ENCODE results near the gene ZNF488. TPM values are rescaled to one million over a fixed set of nuclear protein-coding genes. Genes with fewer than 3 reads are reported as not detected.

Gene ZNF488
- polyA plus RNA-seq, 1 of the 3 experiments (the other 2 are of a cell fraction): 0.59 TPM

DNA sequence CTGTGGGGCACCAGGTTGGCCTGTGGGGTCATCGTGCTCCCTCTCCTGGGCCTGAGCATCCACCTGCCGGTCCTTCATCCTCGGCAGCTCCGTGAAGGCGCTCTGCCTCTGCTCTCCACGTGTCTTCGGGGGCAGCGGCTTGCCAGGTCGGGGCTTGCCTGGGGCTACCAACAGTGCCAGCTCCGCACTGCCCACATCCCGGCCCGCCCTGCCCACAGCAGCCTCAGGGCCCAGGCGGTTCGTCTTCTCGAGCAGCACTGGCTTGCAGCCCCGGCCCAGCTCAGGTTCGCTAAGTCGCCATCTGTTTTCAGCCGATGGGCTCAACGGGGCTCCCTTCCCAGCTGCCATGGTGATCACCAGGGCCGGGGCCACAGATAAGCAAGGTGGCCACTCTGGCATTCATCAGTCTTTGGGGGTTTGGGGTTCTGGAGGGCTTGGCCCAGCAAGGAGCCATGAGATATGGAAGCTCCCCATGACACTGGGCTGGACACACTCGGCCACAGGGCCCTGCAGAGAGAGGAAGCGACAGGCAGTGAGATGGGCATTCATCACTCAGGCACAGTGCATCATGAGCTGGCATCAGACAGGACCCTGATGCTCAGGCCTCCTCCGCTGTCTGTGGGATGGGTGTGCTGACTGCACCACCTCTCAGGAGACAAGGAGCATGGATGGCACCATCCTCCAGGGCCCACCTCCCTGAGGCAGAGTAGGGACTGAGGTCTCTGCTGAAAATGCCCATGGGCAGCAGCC, 15.5 kb downstream of the ZNF488 start:
- POLR2A ChIA-PET: no interaction called here

DNA sequence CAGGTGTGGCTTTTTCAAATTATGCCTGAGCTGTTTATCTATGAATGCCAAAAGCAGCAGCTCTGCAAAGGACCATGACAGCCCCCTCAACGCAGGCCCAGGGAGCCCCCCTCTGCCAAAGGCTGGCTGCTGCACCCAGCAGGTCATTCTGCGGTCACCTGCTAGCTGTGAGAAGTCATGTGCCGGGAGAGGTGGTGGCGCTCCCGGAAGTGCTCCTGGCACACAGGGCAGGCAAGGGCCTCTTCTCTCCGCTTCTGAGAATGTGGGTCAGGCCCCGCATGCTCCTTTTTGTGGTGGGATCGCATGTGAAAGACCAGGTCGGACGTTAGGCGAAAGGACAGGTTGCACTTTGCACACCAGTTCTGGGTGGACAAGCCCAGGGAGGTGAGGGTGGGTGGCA, 16.4 kb downstream of the ZNF488 start:
- ChIA-PET CTCF (interaction anchor here (0.8 to 1.7 kb wide), 4 partner anchors 9 to 342 kb away, joined by 3 to 7 read pairs (median 3); no protein-coding TSS in a partner anchor), POLR2A (no interaction called here)
- WGBS (ENCODE audit: low lambda C conversion rate): 89% methylated on average over 7 of the region's 11 CpGs
- no peaks in the 10 kb centered on the region for H3K27me3 ChIP-seq (ENCODE audit: insufficient read depth)
- H3F3A ChIP-seq (replicated peaks; ENCODE audit: insufficient read depth): no peaks in the 10 kb centered on the region
- H3K4me1 ChIP-seq (ENCODE audit: control insufficient read depth in 1 of 2, insufficient read depth in 2 of 2, low read depth in 1 of 2, low read length in 1 of 2): no peaks in the 10 kb centered on the region
- no peak overlapping the region for H3K9ac ChIP-seq
- TF ChIP-seq MXI1 (IDR thresholded peaks at IDR 0.05; ENCODE audit: low read depth, low read length) (no peak), RCOR1 (IDR thresholded peaks at IDR 0.05; ENCODE audit: low read length) (no peak), SIN3A (IDR thresholded peaks at IDR 0.05; ENCODE audit: borderline replicate concordance, low read depth, low read length) (no peak), FOXM1 (IDR thresholded peaks at IDR 0.05; ENCODE audit: low read depth) (no peak), RAD21 (IDR thresholded peaks at IDR 0.05; ENCODE audit: low read length) (no peak), POLR2AphosphoS5 (IDR thresholded peaks at IDR 0.05; ENCODE audit: low read depth, low read length) (no peak), EZH2phosphoT487 (IDR thresholded peaks at IDR 0.05; ENCODE audit: borderline replicate concordance, low read depth) (no peak), TEAD4 (IDR thresholded peaks at IDR 0.05; ENCODE audit: borderline replicate concordance, insufficient read depth) (no peak), YY1 (IDR thresholded peaks at IDR 0.05; ENCODE audit: low read depth) (no peak)
- TF ChIP-seq, protein P1, sequence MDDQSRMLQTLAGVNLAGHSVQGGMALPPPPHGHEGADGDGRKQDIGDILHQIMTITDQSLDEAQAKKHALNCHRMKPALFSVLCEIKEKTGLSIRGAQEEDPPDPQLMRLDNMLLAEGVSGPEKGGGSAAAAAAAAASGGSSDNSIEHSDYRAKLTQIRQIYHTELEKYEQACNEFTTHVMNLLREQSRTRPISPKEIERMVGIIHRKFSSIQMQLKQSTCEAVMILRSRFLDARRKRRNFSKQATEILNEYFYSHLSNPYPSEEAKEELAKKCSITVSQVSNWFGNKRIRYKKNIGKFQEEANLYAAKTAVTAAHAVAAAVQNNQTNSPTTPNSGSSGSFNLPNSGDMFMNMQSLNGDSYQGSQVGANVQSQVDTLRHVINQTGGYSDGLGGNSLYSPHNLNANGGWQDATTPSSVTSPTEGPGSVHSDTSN (IDR thresholded peaks at IDR 0.05): no peak
- TF ChIP-seq, protein P2, sequence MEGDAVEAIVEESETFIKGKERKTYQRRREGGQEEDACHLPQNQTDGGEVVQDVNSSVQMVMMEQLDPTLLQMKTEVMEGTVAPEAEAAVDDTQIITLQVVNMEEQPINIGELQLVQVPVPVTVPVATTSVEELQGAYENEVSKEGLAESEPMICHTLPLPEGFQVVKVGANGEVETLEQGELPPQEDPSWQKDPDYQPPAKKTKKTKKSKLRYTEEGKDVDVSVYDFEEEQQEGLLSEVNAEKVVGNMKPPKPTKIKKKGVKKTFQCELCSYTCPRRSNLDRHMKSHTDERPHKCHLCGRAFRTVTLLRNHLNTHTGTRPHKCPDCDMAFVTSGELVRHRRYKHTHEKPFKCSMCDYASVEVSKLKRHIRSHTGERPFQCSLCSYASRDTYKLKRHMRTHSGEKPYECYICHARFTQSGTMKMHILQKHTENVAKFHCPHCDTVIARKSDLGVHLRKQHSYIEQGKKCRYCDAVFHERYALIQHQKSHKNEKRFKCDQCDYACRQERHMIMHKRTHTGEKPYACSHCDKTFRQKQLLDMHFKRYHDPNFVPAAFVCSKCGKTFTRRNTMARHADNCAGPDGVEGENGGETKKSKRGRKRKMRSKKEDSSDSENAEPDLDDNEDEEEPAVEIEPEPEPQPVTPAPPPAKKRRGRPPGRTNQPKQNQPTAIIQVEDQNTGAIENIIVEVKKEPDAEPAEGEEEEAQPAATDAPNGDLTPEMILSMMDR (IDR thresholded peaks at IDR 0.05): no peak
- TF ChIP-seq, protein P3, sequence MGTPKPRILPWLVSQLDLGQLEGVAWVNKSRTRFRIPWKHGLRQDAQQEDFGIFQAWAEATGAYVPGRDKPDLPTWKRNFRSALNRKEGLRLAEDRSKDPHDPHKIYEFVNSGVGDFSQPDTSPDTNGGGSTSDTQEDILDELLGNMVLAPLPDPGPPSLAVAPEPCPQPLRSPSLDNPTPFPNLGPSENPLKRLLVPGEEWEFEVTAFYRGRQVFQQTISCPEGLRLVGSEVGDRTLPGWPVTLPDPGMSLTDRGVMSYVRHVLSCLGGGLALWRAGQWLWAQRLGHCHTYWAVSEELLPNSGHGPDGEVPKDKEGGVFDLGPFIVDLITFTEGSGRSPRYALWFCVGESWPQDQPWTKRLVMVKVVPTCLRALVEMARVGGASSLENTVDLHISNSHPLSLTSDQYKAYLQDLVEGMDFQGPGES (IDR thresholded peaks at IDR 0.05; ENCODE audit: low read depth, low read length): no peak
- TF ChIP-seq, protein P4, sequence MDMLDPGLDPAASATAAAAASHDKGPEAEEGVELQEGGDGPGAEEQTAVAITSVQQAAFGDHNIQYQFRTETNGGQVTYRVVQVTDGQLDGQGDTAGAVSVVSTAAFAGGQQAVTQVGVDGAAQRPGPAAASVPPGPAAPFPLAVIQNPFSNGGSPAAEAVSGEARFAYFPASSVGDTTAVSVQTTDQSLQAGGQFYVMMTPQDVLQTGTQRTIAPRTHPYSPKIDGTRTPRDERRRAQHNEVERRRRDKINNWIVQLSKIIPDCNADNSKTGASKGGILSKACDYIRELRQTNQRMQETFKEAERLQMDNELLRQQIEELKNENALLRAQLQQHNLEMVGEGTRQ (IDR thresholded peaks at IDR 0.05; ENCODE audit: borderline replicate concordance, low read depth, low read length): no peak
- H3K9me3 ChIP-seq: no peaks in the 10 kb centered on the region
- H3K36me3 ChIP-seq (replicated peaks in 1 of 2; ENCODE audit: control insufficient read depth in 1 of 2, insufficient read depth in 2 of 2, low read length in 1 of 2): no peaks in the 10 kb centered on the region
- H3K27ac ChIP-seq (ENCODE audit: low read depth in 2 of 2, low read length in 1 of 2): no peak overlapping the region
- H3K79me2 ChIP-seq (ENCODE audit: insufficient read depth): no peaks in the 10 kb centered on the region
- no peak overlapping the region for H2AFZ ChIP-seq (ENCODE audit: low read depth)
- DNase-seq: no peak
- no peak overlapping the region for H3K4me3 ChIP-seq (ENCODE audit: low read depth in 2 of 2, low read length in 1 of 2)
- no peak overlapping the region for H3K4me2 ChIP-seq
- no peaks in the 10 kb centered on the region for H4K20me1 ChIP-seq (ENCODE audit: insufficient read depth)
- no peaks in the 10 kb centered on the region for H3K9me2 ChIP-seq

More for the DNA sequence above, 15.5 kb downstream of the ZNF488 start:
- Histone ChIP-seq H3K27me3 (ENCODE audit: insufficient read depth) (no peaks in the 10 kb centered on the region), H3K27ac (ENCODE audit: low read depth in 2 of 2, low read length in 1 of 2) (no peak overlapping the region), H3K79me2 (ENCODE audit: insufficient read depth) (no peaks in the 10 kb centered on the region), H3K36me3 (replicated peaks in 1 of 2; ENCODE audit: control insufficient read depth in 1 of 2, insufficient read depth in 2 of 2, low read length in 1 of 2) (no peaks in the 10 kb centered on the region), H3K9me3 (no peaks in the 10 kb centered on the region), H3F3A (replicated peaks; ENCODE audit: insufficient read depth) (no peaks in the 10 kb centered on the region), H3K9me2 (no peaks in the 10 kb centered on the region), H4K20me1 (ENCODE audit: insufficient read depth) (no peaks in the 10 kb centered on the region), H3K9ac (no peak overlapping the region), H3K4me2 (no peak overlapping the region), H2AFZ (ENCODE audit: low read depth) (no peak overlapping the region), H3K4me1 (ENCODE audit: control insufficient read depth in 1 of 2, insufficient read depth in 2 of 2, low read depth in 1 of 2, low read length in 1 of 2) (no peaks in the 10 kb centered on the region), H3K4me3 (ENCODE audit: low read depth in 2 of 2, low read length in 1 of 2) (no peak overlapping the region)
- no peak for DNase-seq
- WGBS (ENCODE audit: low lambda C conversion rate): 91% methylated on average over 15 of the region's 24 CpGs
- CTCF ChIA-PET: interaction anchor here (1.4 to 7.4 kb wide), 3 partner anchors 7 to 343 kb away, joined by 5 to 50 read pairs (median 7); no protein-coding TSS in a partner anchor
- TF ChIP-seq FOXJ3 (CRISPR knock-in tag; IDR thresholded peaks at IDR 0.05) (no peak), TEAD4 (IDR thresholded peaks at IDR 0.05; ENCODE audit: borderline replicate concordance, insufficient read depth) (no peak), EZH2phosphoT487 (IDR thresholded peaks at IDR 0.05; ENCODE audit: borderline replicate concordance, low read depth) (no peak), TCF12 (IDR thresholded peaks at IDR 0.05) (no peak), GABPA (IDR thresholded peaks at IDR 0.05; ENCODE audit: low read depth) (no peak), GATA2 (CRISPR knock-in tag; IDR thresholded peaks at IDR 0.05) (no peak), MEF2A (IDR thresholded peaks at IDR 0.05; ENCODE audit: borderline replicate concordance, low read depth) (no peak)
- TF ChIP-seq, protein P1 (IDR thresholded peaks at IDR 0.05): no peak
- TF ChIP-seq, protein P4 (IDR thresholded peaks at IDR 0.05; ENCODE audit: borderline replicate concordance, low read depth, low read length): no peak
